ENCODE data around the gene NPHP4.

DNA sequence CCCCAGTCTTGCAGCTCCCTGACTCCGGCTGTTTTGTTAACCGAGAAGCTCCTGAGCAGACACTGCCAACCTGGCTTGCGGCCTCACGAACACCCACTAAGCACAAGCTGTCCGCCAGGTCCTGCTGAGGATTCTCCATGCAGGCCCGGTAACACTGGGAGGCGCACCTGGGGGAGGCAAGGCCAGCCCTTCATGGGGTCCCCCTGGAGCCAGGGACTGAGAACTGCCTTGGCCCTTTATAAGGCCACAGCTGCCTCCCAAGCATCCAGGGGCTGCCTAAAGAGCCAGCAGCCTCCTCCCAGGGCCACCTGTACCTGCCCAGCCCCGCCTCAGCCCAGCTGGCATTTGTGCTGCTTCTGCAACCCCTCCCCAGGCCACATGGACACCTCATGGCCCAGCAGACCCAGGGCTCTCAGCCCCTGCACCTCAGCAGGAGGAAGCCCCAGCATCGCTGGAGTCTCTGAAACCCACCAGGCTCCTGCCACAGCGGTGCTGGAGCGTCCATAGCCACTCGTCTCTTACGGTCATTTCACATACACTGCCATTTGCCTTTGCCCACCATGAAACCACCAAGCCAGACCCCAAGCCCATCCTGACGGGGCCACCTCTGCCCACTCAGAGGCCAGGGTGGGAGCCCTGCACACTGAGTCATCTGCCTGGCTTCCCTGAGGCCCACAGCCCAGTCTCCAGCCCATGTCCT lies 82.5 kb downstream of the NPHP4 start:
- TF ChIP-seq, protein P1, sequence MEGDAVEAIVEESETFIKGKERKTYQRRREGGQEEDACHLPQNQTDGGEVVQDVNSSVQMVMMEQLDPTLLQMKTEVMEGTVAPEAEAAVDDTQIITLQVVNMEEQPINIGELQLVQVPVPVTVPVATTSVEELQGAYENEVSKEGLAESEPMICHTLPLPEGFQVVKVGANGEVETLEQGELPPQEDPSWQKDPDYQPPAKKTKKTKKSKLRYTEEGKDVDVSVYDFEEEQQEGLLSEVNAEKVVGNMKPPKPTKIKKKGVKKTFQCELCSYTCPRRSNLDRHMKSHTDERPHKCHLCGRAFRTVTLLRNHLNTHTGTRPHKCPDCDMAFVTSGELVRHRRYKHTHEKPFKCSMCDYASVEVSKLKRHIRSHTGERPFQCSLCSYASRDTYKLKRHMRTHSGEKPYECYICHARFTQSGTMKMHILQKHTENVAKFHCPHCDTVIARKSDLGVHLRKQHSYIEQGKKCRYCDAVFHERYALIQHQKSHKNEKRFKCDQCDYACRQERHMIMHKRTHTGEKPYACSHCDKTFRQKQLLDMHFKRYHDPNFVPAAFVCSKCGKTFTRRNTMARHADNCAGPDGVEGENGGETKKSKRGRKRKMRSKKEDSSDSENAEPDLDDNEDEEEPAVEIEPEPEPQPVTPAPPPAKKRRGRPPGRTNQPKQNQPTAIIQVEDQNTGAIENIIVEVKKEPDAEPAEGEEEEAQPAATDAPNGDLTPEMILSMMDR (IDR thresholded peaks at IDR 0.05; ENCODE audit: extremely low read depth in 1 of 2, insufficient read depth in 1 of 2, low read depth in 1 of 2, low read length in 2 of 2), result no peak
- TF ChIP-seq POLR2A (IDR thresholded peaks at IDR 0.05; ENCODE audit: low read depth, low read length), result no peak
- TF ChIP-seq EZH2 (IDR thresholded peaks at IDR 0.05; ENCODE audit: borderline replicate concordance, low read depth, low read length, severe bottlenecking), result no peak
- TF ChIP-seq JUN (IDR thresholded peaks at IDR 0.05; ENCODE audit: borderline replicate concordance, insufficient read depth, insufficient read length, low read depth), result no peak
- TF ChIP-seq POLR2AphosphoS5 (IDR thresholded peaks at IDR 0.05; ENCODE audit: insufficient read depth, low read depth, low read length), result no peak
- TF ChIP-seq FOS (IDR thresholded peaks at IDR 0.05; ENCODE audit: borderline replicate concordance, insufficient read depth, low read length), result no peak
- no peak for TF ChIP-seq MYC (IDR thresholded peaks at IDR 0.05; ENCODE audit: low read depth, low read length)
- no peak for TF ChIP-seq GATA2 (IDR thresholded peaks at IDR 0.05; ENCODE audit: insufficient read depth, insufficient read length, low read depth, low read length)
- TF ChIP-seq, protein P2, sequence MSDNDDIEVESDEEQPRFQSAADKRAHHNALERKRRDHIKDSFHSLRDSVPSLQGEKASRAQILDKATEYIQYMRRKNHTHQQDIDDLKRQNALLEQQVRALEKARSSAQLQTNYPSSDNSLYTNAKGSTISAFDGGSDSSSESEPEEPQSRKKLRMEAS (IDR thresholded peaks at IDR 0.05; ENCODE audit: insufficient read depth, insufficient read length), result no peak

Measured in endothelial cell of umbilical vein (primary cell).